GM21723 (cell line): ENCODE data around the gene ZFP62.
"Not testable (repeated sequence)": the region's sequence is repeated elsewhere in the genome, so short reads cannot be mapped to it uniquely, and the experiment has no call there.

ENCODE experiments used
- ATAC-seq: cut with Tn5 transposase; IDR thresholded peaks from one replicate; pipeline ENCODE4 v1.9.1; 2021; ENCODE audit warnings: mild to moderate bottlenecking, moderate library complexity; ENCODE audit not compliant: unreplicated experiment

The ZFP62 gene

GRCh38 chr5:180860887-180861822 lies at the start of gene ZFP62:
Gene ZFP62, minus strand, starts transcription at chr5:180861276. Its CDS starts 57 bp downstream, at chr5:180861219.
- ATAC-seq: peak; percentile 85

- no peak for ATAC-seq
These were observed 49.7 kb upstream of the ZFP62 start for GRCh38 chr5:180910735-180911134.

GRCh38 chr5:180910182-180910581 lies 49.1 kb upstream of the ZFP62 start:
- no peak for ATAC-seq

- no peak for ATAC-seq
These were observed 48.7 kb upstream of the ZFP62 start for GRCh38 chr5:180909782-180910181.

- ATAC-seq: no peak
These were observed 48.1 kb upstream of the ZFP62 start for GRCh38 chr5:180908998-180909731.

- ATAC-seq: no peak
These were observed 47.3 kb upstream of the ZFP62 start for GRCh38 chr5:180908400-180908799.

GRCh38 chr5:180901319-180902009 lies 40.4 kb upstream of the ZFP62 start:
- ATAC-seq: no peak

- ATAC-seq: no peak
These were observed 39.1 kb upstream of the ZFP62 start for GRCh38 chr5:180900178-180900577.

GRCh38 chr5:180898621-180899246 lies 37.7 kb upstream of the ZFP62 start, which contains the start of gene BTNL8:
Gene BTNL8, plus strand, starts transcription at chr5:180899159. Its CDS starts 152 bp downstream, at chr5:180899311.
- no peak for ATAC-seq

GRCh38 chr5:180895330-180895729 lies 34.3 kb upstream of the ZFP62 start:
- not testable (repeated sequence) for ATAC-seq

GRCh38 chr5:180889381-180889780 lies 28.3 kb upstream of the ZFP62 start:
- ATAC-seq: no peak

GRCh38 chr5:180885845-180886529 lies 24.9 kb upstream of the ZFP62 start:
- ATAC-seq: not testable (repeated sequence)

GRCh38 chr5:180875860-180876426 lies 14.9 kb upstream of the ZFP62 start:
- no peak for ATAC-seq

- ATAC-seq: no peak
These were observed 13.9 kb upstream of the ZFP62 start for GRCh38 chr5:180874804-180875582.

GRCh38 chr5:180873615-180874520 lies 12.8 kb upstream of the ZFP62 start:
- no peak for ATAC-seq

- ATAC-seq: no peak
These were observed 11.3 kb upstream of the ZFP62 start for GRCh38 chr5:180872419-180872818.

- no peak for ATAC-seq
These were observed 9.4 kb upstream of the ZFP62 start for GRCh38 chr5:180870276-180871068.
